HCT116 (cell line): ENCODE measurements around the gene TSPAN2. TPM values are rescaled to one million over a fixed set of nuclear protein-coding genes. Genes with fewer than 3 reads are reported as not detected.

Source experiments
- ATAC-seq: fragments of 200-7000 bp; cut with Tn5 transposase; 2 replicates; pipeline ENCODE4 v1.9.1; 2020; ENCODE audit warnings: mild to moderate bottlenecking, moderate library complexity
- BruUV-seq: library from RNA; stranded (reverse); fragments of 400-500 nt; replicated peaks from 2 replicates; lab custom pipeline; 2021; lab: Mats Ljungman, UMichigan
- CTCF ChIA-PET: fragments of 300-600 bp; sonication (Branson Sonifier 250); formaldehyde crosslinking; loops from one replicate; lab custom pipeline; 2021; ENCODE audit warnings: antibody characterized with exemption; lab: Charles Lee
- POLR2A ChIA-PET: fragments of 300-600, 350-600 bp; sonication (Branson Sonifier 250); formaldehyde crosslinking; loops from one replicate; lab custom pipeline; 2021; ENCODE audit warnings: antibody characterized with exemption; lab: Charles Lee
- RAD21 ChIA-PET, 2 experiments: fragments of 300-600 bp; sonication (Branson Sonifier 250); formaldehyde crosslinking; loops; one replicate each; lab custom pipeline; 2023; ENCODE audit warnings: low total read pairs in 2 of 2; ENCODE audit not compliant: uncharacterized antibody in 2 of 2, unreplicated experiment in 2 of 2, low non-redundant PET in 1 of 2; lab: Charles Lee
- DNase-seq: peaks from one replicate; pipeline ENCODE4 v3.0.0-alpha.2; 2010; ENCODE audit warnings: low read depth, low spot score
- H2AFZ ChIP-seq: fragments of 200-600 bp; shearing (Covaris generic), sonication (generic); 2 replicates; pipeline ENCODE4 v1.6.1; 2017; ENCODE audit warnings: low read depth, mixed run types, mixed read lengths, antibody characterized with exemption, low read length; ENCODE audit not compliant: poor library complexity, severe bottlenecking
- H3K27ac ChIP-seq: 2 replicates; pipeline ENCODE4 v1.5.1; 2012; ENCODE audit warnings: low read depth, low read length
- H3K27me3 ChIP-seq: fragments of 200-600 bp; sonication (generic); 2 replicates; pipeline ENCODE4 v1.6.1; 2016; ENCODE audit warnings: mixed run types, low read length, mixed read lengths; ENCODE audit not compliant: insufficient read depth
- H3K36me3 ChIP-seq, 2 experiments: fragments of 200-500 bp in 1 of 2; fragments of 200-600 bp in 1 of 2; sonication (Bioruptor generic) in 1 of 2; sonication (generic) in 1 of 2; 2 replicates each; pipeline versions ENCODE4 v1.5.1 to v1.6.1; 2014 to 2016; ENCODE audit warnings: low read length in 2 of 2, inconsistent platforms in 1 of 2, mixed read lengths in 1 of 2, mixed run types in 1 of 2; ENCODE audit not compliant: insufficient read depth in 2 of 2, control insufficient read depth in 1 of 2
- H3K4me1 ChIP-seq, 2 experiments: fragments of 200-600 bp in 1 of 2; sonication (generic) in 1 of 2; 2 replicates each; pipeline versions ENCODE4 v1.5.1 to v1.6.1; 2012 to 2017; ENCODE audit warnings: low read length in 2 of 2, inconsistent platforms in 1 of 2, mild to moderate bottlenecking in 1 of 2, mixed read lengths in 1 of 2, mixed run types in 1 of 2, moderate library complexity in 1 of 2; ENCODE audit not compliant: insufficient read depth in 2 of 2, control insufficient read depth in 1 of 2
- H3K4me2 ChIP-seq: fragments of 200-600 bp; sonication (generic); 2 replicates; pipeline ENCODE4 v1.6.1; 2017; ENCODE audit warnings: mixed run types, low read length, mixed read lengths
- H3K4me3 ChIP-seq, 2 experiments: fragments of 200-600 bp in 1 of 2; sonication (generic) in 1 of 2; replicated peaks in 1 of 2; 2 replicates each; pipeline ENCODE4 v1.5.1; 2011 to 2016; ENCODE audit warnings: low read length in 2 of 2, control low read depth in 1 of 2, low read depth in 1 of 2, mild to moderate bottlenecking in 1 of 2, mixed read lengths in 1 of 2, mixed run types in 1 of 2
- H3K79me2 ChIP-seq: fragments of 200-600 bp; sonication (generic); 2 replicates; pipeline ENCODE4 v1.6.1; 2017; ENCODE audit warnings: mild to moderate bottlenecking, mixed run types, low read length, moderate library complexity, mixed read lengths; ENCODE audit not compliant: insufficient read depth
- H3K9ac ChIP-seq: fragments of 200-600 bp; sonication (generic); 2 replicates; pipeline ENCODE4 v1.6.1; 2016; ENCODE audit warnings: low read length, mixed read lengths
- H3K9me2 ChIP-seq: fragments of 200-600 bp; sonication (generic), shearing (Covaris generic); 2 replicates; pipeline ENCODE4 v1.6.1; 2017; ENCODE audit warnings: mixed run types, mild to moderate bottlenecking, moderate library complexity; ENCODE audit not compliant: insufficient read depth
- H3K9me3 ChIP-seq, 2 experiments: fragments of 200-500 bp in 1 of 2; fragments of 200-600 bp in 1 of 2; sonication (Bioruptor generic) in 1 of 2; sonication (generic) in 1 of 2; 2 replicates each; pipeline ENCODE4 v1.6.1; 2014 to 2017; ENCODE audit warnings: low read length in 2 of 2, mixed read lengths in 2 of 2, inconsistent platforms in 1 of 2, low read depth in 1 of 2, mild to moderate bottlenecking in 1 of 2, mixed run types in 1 of 2, moderate library complexity in 1 of 2; ENCODE audit not compliant: control insufficient read depth in 1 of 2, insufficient read depth in 1 of 2
- H4K20me1 ChIP-seq: fragments of 200-600 bp; sonication (generic), shearing (Covaris generic); 2 replicates; pipeline ENCODE4 v1.6.1; 2017; ENCODE audit warnings: mixed run types, mild to moderate bottlenecking, moderate library complexity; ENCODE audit not compliant: insufficient read depth
- EGR1 ChIP-seq: IDR thresholded peaks from 2 replicates; pipeline ENCODE4 v1.6.1; 2012; ENCODE audit warnings: low read depth
- EZH2 ChIP-seq: fragments of 200-600 bp; sonication (generic); IDR thresholded peaks from 2 replicates; pipeline ENCODE4 v1.6.1; 2017; ENCODE audit warnings: antibody characterized with exemption, mixed run types
- FOSL1 ChIP-seq: IDR thresholded peaks from 2 replicates; pipeline ENCODE4 v1.6.1; 2012; ENCODE audit warnings: low read depth
- POLR2A ChIP-seq: IDR thresholded peaks from 2 replicates; pipeline ENCODE4 v1.7.0; 2011; ENCODE audit warnings: borderline replicate concordance; ENCODE audit not compliant: insufficient read depth, insufficient read length; ENCODE audit errors: extremely low read depth
- SP1 ChIP-seq: IDR thresholded peaks from 2 replicates; pipeline ENCODE4 v1.6.1; 2012; ENCODE audit warnings: low read depth
- SRF ChIP-seq: IDR thresholded peaks from 2 replicates; pipeline ENCODE4 v1.6.1; 2012; ENCODE audit warnings: low read depth
- YY1 ChIP-seq: IDR thresholded peaks from 2 replicates; pipeline ENCODE4 v1.6.1; 2011; ENCODE audit warnings: low read length, low read depth, moderate library complexity, mild to moderate bottlenecking; ENCODE audit not compliant: insufficient replicate concordance; ENCODE audit errors: extremely low read depth
- intact Hi-C: fragments of 100-400 bp; cut with micrococcal nuclease; formaldehyde crosslinking; loops from 2 replicates; pipeline ENCODE4 v1.10.0; 2022
- total RNA-seq: library from RNA; stranded (reverse); gene quantifications from one replicate; pipeline ENCODE4 v1.2.1, GENCODE V29; 2021; ENCODE audit not compliant: unreplicated experiment
- TF ChIP-seq, protein P1 (sequence below): IDR thresholded peaks from 2 replicates; pipeline ENCODE4 v1.6.1; 2011; ENCODE audit warnings: mild to moderate bottlenecking, low read length, moderate library complexity; ENCODE audit not compliant: insufficient replicate concordance; ENCODE audit errors: extremely low read depth

TSPAN2 gene
- total RNA-seq, 1 experiment from 2014 or later, result 0.98 TPM

DNA sequence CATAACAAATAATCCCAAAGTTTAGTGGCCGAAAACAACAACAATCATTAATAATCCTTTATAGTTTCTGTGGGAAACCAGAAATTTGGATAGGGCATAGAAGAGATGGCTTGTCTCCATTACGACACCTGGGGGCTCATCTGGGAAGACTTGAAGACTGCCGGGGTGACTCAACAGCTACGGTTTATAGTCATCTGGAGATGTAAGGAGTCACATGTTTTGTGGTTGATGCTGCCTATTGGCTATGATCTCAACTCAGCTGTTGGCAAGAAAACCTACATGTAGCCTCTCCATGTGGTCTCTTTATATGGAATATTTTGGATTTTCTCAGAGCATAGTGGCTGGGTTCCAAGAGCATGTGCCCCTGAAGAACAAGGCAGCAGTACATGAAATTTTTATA is 29.3 kb upstream of the TSPAN2 start:
- Histone ChIP-seq H3K4me3 (no peak overlapping the region), H3K9ac (no peak overlapping the region), H3K9me3 (0 out of 4 replicates have a peak, but pooled peaks cover 0 to 4% of the 10 kb centered on the region in 2 experiments), H3K4me2 (no peak overlapping the region), H3K4me1 (peaks cover 12 to 28% of the 10 kb centered on the region in 2 experiments; a peak in 3 of 4 replicates), H3K27ac (no peak overlapping the region), H3K36me3 (no peaks in the 10 kb centered on the region), H2AFZ (no peak overlapping the region), H3K27me3 (no peaks in the 10 kb centered on the region), H3K79me2 (no peaks in the 10 kb centered on the region), H3K9me2 (no peaks in the 10 kb centered on the region), H4K20me1 (no peaks in the 10 kb centered on the region)
- intact Hi-C loops, result loop anchor here (10.0 kb wide), 1 partner anchor 1144 kb away; the partner anchor contains the start of gene OLFML3
- ChIA-PET POLR2A (no interaction called here), CTCF (no interaction called here), RAD21 (no interaction called here)
- BruUV-seq, result no TSS peak
- no peak for DNase-seq
- ATAC-seq, result no peak
- TF ChIP-seq YY1 (no peak), SP1 (no peak), EGR1 (no peak), SRF (no peak), FOSL1 (no peak), POLR2A (no peak)
- TF ChIP-seq, protein P1, sequence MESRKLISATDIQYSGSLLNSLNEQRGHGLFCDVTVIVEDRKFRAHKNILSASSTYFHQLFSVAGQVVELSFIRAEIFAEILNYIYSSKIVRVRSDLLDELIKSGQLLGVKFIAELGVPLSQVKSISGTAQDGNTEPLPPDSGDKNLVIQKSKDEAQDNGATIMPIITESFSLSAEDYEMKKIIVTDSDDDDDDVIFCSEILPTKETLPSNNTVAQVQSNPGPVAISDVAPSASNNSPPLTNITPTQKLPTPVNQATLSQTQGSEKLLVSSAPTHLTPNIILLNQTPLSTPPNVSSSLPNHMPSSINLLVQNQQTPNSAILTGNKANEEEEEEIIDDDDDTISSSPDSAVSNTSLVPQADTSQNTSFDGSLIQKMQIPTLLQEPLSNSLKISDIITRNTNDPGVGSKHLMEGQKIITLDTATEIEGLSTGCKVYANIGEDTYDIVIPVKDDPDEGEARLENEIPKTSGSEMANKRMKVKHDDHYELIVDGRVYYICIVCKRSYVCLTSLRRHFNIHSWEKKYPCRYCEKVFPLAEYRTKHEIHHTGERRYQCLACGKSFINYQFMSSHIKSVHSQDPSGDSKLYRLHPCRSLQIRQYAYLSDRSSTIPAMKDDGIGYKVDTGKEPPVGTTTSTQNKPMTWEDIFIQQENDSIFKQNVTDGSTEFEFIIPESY, result no peak

DNA sequence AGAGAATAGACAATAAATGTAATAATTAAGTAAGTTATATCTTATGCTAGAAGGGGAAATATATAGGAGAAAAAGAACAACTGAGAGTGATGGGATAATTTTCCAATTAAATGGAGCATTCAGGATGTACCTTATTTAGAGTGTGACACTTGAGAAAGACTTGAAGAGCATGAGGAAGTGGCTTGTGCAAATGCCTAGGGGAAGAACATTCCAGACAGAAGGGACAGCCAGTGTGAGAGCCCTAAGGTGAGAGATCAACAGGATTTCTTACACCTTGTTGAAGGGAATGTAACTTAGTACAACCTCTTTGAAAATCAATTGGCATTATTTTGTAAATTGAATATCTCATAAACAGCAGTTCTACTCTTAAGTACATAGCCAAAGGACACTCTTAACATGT is 28.8 kb upstream of the TSPAN2 start:
- ChIA-PET CTCF (no interaction called here), RAD21 (no interaction called here)
- no peak overlapping the region for H2AFZ ChIP-seq
- no peak for ATAC-seq
- no peak overlapping the region for H3K4me2 ChIP-seq
- H4K20me1 ChIP-seq, result no peaks in the 10 kb centered on the region
- TF ChIP-seq SRF (peak; percentile 24; the same call in 1 of the 2 replicates), EZH2 (no peak)
- TF ChIP-seq, all 23 proteins: peak for 1
- Histone ChIP-seq H3K79me2 (no peaks in the 10 kb centered on the region), H3K27me3 (no peaks in the 10 kb centered on the region), H3K4me3 (no peak overlapping the region), H3K9me3 (0 out of 4 replicates have a peak, but pooled peaks cover 0 to 4% of the 10 kb centered on the region in 2 experiments), H3K4me1 (peaks cover 12 to 31% of the 10 kb centered on the region in 2 experiments; a peak in 3 of 4 replicates), H3K9ac (no peak overlapping the region), H3K36me3 (no peaks in the 10 kb centered on the region), H3K27ac (no peak overlapping the region), H3K9me2 (no peaks in the 10 kb centered on the region)
- intact Hi-C loops, result loop anchor here (10.0 kb wide), 1 partner anchor 1143 kb away; the partner anchor contains the start of gene OLFML3
- DNase-seq, result no peak
- POLR2A ChIA-PET, result no interaction called here
- BruUV-seq, result no TSS peak
